Jurkat, Clone E6-1 (cell line): ENCODE measurements around the gene HECW1.
"Not testable (repeated sequence)": the region's sequence is repeated elsewhere in the genome, so short reads cannot be mapped to it uniquely, and the experiment has no call there.

Experiments used
- DNase-seq: peaks from one replicate; pipeline ENCODE4 v3.0.0-alpha.2; 2011; ENCODE audit warnings: low read depth, low spot score
- H3K4me3 ChIP-seq: 2 replicates; pipeline ENCODE4 v1.5.1; 2011; ENCODE audit warnings: mild to moderate bottlenecking, low read length, control low read depth, moderate library complexity

HECW1 gene

DNA sequence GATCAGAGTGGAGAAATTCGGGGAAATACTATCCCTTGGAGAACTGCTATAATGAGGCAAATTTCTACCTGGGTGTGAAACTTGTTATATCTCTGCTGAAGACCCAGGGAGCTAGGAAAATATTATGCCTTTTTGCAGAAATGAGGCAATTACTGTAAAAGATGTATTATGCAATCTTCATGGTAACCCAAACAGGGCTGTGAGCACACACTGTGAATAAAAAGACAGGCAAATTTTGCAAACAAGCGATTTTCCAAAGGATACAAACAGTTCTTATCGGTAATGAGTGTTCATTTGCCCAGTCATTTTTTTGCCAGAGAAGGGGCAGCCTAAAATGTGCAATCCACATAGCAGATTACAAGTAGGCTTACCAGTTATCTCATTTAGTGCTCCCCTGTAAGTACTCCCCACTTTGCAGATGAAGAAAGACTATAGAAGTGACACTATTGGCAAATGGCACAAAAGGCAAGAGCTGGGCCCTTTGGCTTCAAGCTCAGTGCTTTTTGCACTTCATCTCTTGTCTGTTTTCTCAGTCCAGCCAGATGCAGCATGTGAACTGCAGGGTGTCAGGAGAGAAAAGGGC is 205.8 kb downstream of the HECW1 start:
- DNase-seq = no peak
- H3K4me3 ChIP-seq = no peak overlapping the region

GRCh38 chr7:43325595-43325994 is 213.1 kb downstream of the HECW1 start:
- no peak overlapping the region for H3K4me3 ChIP-seq
- DNase-seq = no peak

DNA sequence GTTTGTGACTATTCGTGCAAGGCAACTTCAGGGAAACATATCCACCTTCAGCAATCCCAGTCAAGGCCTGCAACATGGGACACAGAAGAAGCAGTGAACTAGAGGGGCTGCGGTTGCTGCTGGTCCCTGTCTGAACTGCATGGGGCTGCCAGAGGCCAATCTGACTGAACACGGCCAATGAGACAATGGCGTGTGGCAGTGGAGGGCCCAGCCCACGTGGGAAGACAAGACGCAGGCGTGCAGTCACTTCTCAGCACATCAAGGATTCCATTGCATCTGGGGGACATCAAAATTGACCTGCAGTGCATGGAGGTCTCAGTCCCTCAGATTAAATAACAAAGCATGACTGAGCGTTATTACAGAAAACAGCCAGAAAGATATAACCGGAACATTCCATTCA is 215.9 kb downstream of the HECW1 start:
- H3K4me3 ChIP-seq = no peak overlapping the region
- no peak for DNase-seq

DNA sequence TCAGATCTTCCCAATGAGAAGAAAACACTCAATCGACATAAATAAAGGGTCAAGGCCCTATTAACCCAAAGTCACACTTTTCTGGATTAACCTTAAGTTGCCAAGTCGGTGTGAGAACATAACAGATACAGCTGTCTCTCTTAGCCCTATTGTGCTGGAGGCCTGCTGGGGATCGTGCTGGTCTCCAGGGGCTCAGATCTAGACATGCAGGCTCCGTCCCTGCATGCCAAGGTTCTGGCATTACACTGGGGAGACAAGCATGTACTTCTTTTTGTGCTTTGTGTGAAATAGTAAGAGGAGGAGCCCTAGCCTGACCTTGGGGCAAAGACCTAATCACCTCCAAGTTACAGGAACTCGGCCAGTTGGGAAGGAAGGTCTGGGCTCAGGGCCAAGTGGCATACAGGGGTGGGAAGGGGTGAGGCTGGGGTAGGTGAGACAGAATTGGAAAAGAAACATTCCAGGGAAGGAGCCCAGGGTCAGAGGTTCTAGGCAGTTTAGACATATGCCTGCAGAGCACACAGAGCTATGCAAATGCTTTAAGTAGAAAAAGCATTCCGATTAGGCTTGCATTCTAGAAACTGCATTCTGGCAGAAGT is 216.4 kb downstream of the HECW1 start:
- DNase-seq = no peak
- H3K4me3 ChIP-seq = no peak overlapping the region

DNA sequence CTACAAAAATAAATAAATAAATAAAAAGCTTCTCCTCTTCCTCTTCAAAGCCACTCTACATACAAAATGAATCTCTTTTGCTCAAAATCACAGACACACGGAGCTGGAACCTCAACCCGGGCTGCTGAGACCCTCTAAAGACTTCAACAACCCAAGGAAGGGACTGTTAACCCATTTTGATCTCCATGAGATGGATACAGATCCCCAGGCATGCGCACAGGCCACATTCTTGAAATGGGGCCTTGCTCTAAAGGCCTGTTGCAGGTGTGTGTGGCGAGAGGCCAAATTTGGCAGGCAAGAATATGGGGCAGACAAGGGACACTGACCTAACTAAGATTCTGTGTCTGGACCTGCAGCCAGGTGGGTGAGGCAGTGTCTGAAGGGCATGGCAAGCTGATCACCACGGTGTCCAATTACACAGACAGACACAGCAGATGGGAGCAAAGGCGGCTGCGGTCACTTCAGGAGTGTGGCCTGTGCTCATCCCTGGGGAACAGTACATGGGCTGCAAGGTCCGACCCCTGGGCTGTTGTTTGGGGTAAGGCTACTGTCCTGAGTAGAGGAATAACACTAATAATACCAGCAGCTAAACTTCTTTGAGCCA is 219.8 kb downstream of the HECW1 start:
- no peak overlapping the region for H3K4me3 ChIP-seq
- no peak for DNase-seq

DNA sequence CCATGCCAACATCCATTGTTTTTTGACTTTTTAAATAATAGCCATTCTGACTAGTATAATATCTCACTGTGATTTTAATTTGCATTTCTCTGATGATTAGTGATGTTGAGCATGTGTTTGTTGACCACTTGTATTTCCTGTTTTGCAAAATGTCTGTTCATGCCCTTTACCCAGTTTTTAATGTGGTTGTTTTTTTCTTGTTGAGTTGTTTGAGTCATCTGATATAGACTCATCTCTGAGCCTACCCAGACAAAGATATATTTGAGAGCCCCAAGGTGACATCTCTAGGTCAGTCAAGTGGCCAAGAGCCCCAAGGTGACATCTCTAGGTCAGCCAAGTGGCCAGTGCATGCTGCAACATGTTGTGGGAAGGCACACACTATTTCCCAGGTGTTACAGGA is 224.7 kb downstream of the HECW1 start:
- no peak for DNase-seq
- no peak overlapping the region for H3K4me3 ChIP-seq

DNA sequence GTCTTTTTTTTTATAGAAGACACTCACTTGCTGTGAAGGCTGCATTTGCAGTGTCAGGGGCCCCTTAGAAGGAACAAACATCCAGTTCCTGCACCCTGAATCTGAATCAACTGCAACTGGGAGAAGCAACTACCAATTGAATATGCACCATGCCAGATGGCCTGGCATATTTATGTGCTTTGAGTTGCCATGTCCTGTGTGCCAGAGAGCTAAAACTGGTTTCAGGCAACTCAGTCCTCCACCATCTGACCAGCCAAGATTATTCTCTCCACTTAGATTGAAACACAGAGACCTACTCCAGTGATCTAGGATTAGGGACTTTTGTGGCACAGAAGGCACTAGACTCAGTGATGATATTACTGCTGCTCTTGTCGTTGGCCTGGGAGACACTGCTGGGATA is 225.4 kb downstream of the HECW1 start:
- no peak overlapping the region for H3K4me3 ChIP-seq
- no peak for DNase-seq

GRCh38 chr7:43341132-43341531 is 228.7 kb downstream of the HECW1 start:
- no peak overlapping the region for H3K4me3 ChIP-seq

GRCh38 chr7:43343417-43343816 is 231.0 kb downstream of the HECW1 start:
- not testable (repeated sequence) for H3K4me3 ChIP-seq, DNase-seq

More at GRCh38 chr7:43341132-43341531, 228.7 kb downstream of the HECW1 start:
- DNase-seq = no peak

DNA sequence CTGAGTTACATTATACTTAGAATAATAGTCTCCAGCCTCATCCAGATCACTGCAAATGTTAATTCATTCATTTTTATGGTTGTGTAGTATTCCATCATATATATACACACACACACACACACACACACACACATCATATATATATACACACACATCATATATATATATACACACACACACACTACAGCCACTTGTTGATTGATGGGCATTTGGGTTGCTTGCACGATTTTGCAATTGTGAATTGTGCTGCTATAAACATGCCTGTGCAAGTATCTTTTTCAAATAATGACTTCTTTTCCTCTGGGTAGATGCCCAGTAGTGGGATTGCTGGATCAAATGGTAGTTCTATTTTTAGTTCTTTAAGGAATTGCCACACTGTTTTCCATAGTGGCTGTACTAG is 233.2 kb downstream of the HECW1 start:
- not testable (repeated sequence) for H3K4me3 ChIP-seq, DNase-seq

DNA sequence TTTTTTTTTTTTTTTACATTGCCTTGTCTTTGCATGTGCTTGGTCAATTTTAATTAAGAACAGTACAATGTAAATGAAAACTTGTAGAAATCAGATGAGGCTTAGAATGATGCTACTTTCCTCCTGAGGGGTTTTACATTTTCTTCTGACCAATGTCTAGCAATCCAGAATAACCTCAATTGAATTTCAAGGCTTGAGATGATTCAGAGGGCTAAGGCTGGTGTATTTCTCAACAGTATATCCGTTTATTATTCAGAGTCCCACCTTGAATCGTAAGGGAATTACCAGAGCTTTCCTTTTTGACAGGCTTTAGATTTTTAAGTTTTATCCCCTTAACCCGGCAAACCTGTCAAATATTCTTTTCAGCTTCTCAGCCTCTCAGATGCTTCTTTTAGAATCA is 239.2 kb downstream of the HECW1 start:
- DNase-seq = no peak
- H3K4me3 ChIP-seq = no peak overlapping the region

GRCh38 chr7:43353902-43354301 is 241.5 kb downstream of the HECW1 start:
- DNase-seq = no peak
- no peak overlapping the region for H3K4me3 ChIP-seq

DNA sequence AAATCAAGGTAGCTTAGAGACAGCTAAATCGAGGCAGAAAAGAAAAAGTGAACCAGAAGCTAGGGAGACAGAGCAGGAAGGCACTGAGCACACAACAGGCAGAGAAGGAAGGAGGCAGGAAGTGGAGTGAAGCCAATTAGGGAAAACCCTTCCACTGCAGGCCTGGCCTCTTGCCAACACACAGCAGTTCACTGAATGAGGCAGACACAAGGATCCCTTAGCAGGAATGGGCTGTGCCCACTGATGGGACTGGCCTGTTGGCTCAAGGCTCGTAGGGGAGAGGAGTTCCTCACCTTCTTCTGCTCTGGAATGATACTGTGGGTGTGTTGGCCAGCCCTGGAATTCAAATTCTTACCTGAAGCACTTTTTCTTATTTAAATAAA is 250.2 kb downstream of the HECW1 start:
- peak; percentile 12 for DNase-seq
- H3K4me3 ChIP-seq = no peak overlapping the region

DNA sequence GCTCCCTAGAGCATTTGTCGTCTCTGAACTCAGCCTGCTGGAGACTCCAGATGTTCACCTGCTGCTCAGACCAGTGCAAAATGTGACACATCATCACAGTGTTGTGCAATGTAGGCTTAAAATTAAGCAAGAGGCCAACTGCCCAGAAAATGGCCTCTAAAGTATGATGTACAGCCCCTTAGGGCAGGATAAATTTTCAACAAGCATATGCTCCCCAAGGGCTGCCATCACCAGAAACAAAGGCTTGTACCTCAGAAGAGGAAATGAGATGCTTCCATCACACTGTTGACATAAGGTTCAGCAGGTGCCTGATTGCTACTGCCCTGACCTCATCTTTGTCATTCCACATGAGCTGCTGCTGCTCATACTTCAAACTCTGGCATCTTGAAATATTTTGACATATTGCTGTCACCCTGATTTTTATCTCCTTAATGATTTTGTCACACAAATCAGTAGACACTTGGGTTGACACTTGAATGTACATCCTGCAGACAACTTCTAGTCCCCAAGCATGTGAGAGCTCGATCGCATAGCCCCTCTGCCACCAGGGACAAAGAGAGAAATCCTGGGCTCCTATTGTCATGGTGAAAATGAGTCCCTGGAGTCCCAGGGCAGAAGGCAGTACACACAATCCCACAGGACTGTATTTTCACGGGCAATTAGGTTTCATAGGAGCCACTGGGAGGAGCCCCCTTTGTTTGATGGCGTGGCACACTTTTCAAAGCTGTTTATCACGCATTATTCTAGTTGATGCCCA is 250.8 kb downstream of the HECW1 start:
- H3K4me3 ChIP-seq = no peak overlapping the region
- no peak for DNase-seq

GRCh38 chr7:43364391-43364790 is 251.9 kb downstream of the HECW1 start:
- DNase-seq = no peak
- H3K4me3 ChIP-seq = no peak overlapping the region

GRCh38 chr7:43372676-43373355 is 260.4 kb downstream of the HECW1 start:
- H3K4me3 ChIP-seq = no peak overlapping the region
- DNase-seq = no peak

DNA sequence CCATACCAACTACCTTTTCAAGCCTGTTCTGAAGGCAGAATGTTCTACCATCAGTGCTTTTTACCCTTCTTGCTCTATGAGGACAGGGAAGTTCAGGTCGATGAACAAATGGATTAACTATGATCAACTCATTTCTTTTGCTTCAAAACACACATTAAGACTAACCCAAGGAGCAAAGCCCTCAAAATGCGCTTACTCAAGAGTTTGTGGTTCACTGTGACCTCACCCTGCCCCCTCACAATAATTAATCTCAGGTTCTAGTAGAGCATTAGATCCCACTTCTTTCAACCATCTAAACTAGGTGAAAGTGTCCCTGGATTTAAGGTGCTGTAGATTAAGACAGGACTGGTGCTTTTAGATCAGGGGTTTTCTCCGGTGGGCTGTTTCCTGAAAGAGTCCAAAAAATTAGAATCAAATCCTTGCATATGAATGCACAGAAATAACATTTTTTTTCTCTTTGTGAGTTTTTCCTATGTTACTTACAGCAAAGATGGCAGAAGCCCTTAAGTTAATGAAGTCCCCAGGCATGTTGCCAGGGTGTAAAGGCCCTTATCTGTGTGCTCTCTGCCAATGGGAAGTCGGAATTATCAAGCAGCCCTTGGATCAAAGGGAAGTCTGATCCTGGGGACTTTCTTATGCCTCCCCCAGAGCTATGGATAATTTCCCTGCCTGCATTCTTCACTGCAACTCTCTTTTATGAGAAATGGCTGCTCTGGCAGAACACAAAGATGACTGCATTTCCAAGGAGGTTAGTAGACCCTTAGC is 264.9 kb downstream of the HECW1 start:
- DNase-seq = no peak
- no peak overlapping the region for H3K4me3 ChIP-seq

DNA sequence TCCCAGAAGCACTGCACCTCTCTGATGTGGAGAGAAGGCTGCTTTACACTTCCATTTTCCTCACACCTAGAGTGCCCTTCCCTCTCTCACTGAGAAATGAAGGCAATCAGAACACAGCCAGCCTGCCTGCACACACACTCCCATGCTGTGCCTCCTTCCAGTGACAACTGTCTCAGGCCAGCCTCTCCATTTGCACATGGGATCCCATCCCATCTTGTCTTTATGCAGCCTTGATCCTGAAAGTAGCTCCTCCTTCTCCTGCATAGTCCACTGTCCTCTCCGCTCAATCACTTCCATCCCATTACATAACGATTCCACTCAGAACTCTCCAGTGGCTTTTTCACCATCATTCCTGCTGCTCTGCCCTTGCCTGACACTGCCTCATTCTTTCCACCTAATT is 266.8 kb downstream of the HECW1 start:
- DNase-seq = no peak

More for the DNA sequence above, 266.8 kb downstream of the HECW1 start:
- H3K4me3 ChIP-seq = no peak overlapping the region
